Superior temporal gyrus (tissue), 1 donor: ENCODE results near the gene CADM2.

Source experiments
- DNase-seq: peaks from one replicate; pipeline ENCODE4 v3.0.0-alpha.2; 2016; ENCODE audit errors: extremely low spot score

The CADM2 gene

GRCh38 chr3:85571835-85572234, 613.0 kb downstream of the CADM2 start:
- no peak for DNase-seq

- no peak for DNase-seq
These were observed 613.6 kb downstream of the CADM2 start for GRCh38 chr3:85572426-85572825.

- DNase-seq = no peak
These were observed 614.2 kb downstream of the CADM2 start for GRCh38 chr3:85572978-85573377.

- DNase-seq = no peak
These were observed 615.4 kb downstream of the CADM2 start for GRCh38 chr3:85574006-85574705.

GRCh38 chr3:85576091-85576690, 617.4 kb downstream of the CADM2 start:
- peak; percentile 98 for DNase-seq

- DNase-seq = peak; percentile 96
These were observed 618.0 kb downstream of the CADM2 start for GRCh38 chr3:85576697-85577200.

- DNase-seq = no peak
These were observed 626.1 kb downstream of the CADM2 start for GRCh38 chr3:85584779-85585356.

- no peak for DNase-seq
These were observed 627.2 kb downstream of the CADM2 start for GRCh38 chr3:85586018-85586417.

- no peak for DNase-seq
These were observed 630.4 kb downstream of the CADM2 start for GRCh38 chr3:85589145-85589544.

- DNase-seq = peak; percentile 34
These were observed 632.7 kb downstream of the CADM2 start for GRCh38 chr3:85591451-85591850.

GRCh38 chr3:85592256-85592655, 633.5 kb downstream of the CADM2 start:
- no peak for DNase-seq

GRCh38 chr3:85594676-85595075, 635.9 kb downstream of the CADM2 start:
- no peak for DNase-seq

- DNase-seq = no peak
These were observed 644.6 kb downstream of the CADM2 start for GRCh38 chr3:85603378-85603777.

GRCh38 chr3:85604641-85605040, 645.9 kb downstream of the CADM2 start:
- DNase-seq = no peak

- DNase-seq = no peak
These were observed 646.3 kb downstream of the CADM2 start for GRCh38 chr3:85605066-85605465.

GRCh38 chr3:85626662-85627061, 667.9 kb downstream of the CADM2 start:
- no peak for DNase-seq

GRCh38 chr3:85627932-85628331, 669.1 kb downstream of the CADM2 start:
- DNase-seq = no peak

GRCh38 chr3:85631070-85631469, 672.3 kb downstream of the CADM2 start:
- no peak for DNase-seq

- no peak for DNase-seq
These were observed 674.1 kb downstream of the CADM2 start for GRCh38 chr3:85632921-85633320.

GRCh38 chr3:85652360-85652759, 693.6 kb downstream of the CADM2 start:
- no peak for DNase-seq

GRCh38 chr3:85660451-85660850, 701.7 kb downstream of the CADM2 start:
- DNase-seq = no peak

GRCh38 chr3:85662462-85662861, 703.7 kb downstream of the CADM2 start:
- peak; percentile 79 for DNase-seq

GRCh38 chr3:85667744-85668143, 709.0 kb downstream of the CADM2 start:
- no peak for DNase-seq
